AG04449 (cell line): Measurements from ENCODE around the gene CEACAM21.

Experiments
- CTCF ChIA-PET: fragments of 350-600 bp; formaldehyde crosslinking; extraction: SDS; loops from one replicate; lab custom pipeline; 2021; ENCODE audit warnings: antibody characterized with exemption; lab: Yijun Ruan, JAX
- POLR2A ChIA-PET: fragments of 400-600, 350-600 bp; formaldehyde crosslinking; extraction: SDS; loops from one replicate; lab custom pipeline; 2020; ENCODE audit warnings: antibody characterized with exemption, inconsistent platforms; lab: Yijun Ruan, JAX
- DNase-seq: peaks from one replicate; pipeline ENCODE4 v3.0.0-alpha.2; 2010; ENCODE audit warnings: low read depth, low spot score
- H3K4me3 ChIP-seq: 2 replicates; pipeline ENCODE4 v1.5.1; 2011; ENCODE audit warnings: low read depth, mild to moderate bottlenecking, control low read depth, low read length
- TF ChIP-seq, protein P1 (sequence below): IDR thresholded peaks from one replicate; pipeline ENCODE4 v1.5.1; 2011; ENCODE audit warnings: mild to moderate bottlenecking, moderate library complexity, low read length, control low read depth, inconsistent platforms; ENCODE audit not compliant: insufficient read depth; ENCODE audit errors: missing control alignments

CEACAM21 gene

DNA sequence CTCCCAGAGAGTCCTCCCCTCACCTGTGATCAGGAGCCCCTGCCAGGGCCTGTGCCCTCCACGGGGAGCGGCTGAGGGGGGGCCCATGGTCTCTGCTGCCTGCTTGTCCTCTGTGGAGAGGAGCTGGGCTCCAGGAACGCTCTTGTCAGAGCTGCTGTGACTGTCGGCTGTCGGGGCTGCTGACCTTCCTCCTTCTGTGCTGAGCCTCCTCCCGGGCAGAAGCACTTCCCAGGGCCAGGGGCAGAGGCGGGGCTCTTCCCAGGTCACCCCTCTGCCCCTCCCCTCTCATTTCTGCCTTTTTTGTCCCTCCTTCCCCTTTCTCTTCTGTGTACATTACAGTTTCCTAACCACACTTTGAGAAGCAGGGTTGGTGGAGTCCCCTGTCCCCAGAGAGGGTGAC is 50.9 kb downstream of the CEACAM21 start, which contains the start of gene CEACAM4:
Gene CEACAM4 (minus strand): TSS at position 198 of the 400 bp plus-strand sequence. CDS start 111 bp downstream, at position 87.
- TF ChIP-seq, protein P1, sequence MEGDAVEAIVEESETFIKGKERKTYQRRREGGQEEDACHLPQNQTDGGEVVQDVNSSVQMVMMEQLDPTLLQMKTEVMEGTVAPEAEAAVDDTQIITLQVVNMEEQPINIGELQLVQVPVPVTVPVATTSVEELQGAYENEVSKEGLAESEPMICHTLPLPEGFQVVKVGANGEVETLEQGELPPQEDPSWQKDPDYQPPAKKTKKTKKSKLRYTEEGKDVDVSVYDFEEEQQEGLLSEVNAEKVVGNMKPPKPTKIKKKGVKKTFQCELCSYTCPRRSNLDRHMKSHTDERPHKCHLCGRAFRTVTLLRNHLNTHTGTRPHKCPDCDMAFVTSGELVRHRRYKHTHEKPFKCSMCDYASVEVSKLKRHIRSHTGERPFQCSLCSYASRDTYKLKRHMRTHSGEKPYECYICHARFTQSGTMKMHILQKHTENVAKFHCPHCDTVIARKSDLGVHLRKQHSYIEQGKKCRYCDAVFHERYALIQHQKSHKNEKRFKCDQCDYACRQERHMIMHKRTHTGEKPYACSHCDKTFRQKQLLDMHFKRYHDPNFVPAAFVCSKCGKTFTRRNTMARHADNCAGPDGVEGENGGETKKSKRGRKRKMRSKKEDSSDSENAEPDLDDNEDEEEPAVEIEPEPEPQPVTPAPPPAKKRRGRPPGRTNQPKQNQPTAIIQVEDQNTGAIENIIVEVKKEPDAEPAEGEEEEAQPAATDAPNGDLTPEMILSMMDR = no peak
- no peak for DNase-seq
- CTCF ChIA-PET = no interaction called here
- POLR2A ChIA-PET = no interaction called here
- H3K4me3 ChIP-seq = no peak within 1 kb of the TSS

DNA sequence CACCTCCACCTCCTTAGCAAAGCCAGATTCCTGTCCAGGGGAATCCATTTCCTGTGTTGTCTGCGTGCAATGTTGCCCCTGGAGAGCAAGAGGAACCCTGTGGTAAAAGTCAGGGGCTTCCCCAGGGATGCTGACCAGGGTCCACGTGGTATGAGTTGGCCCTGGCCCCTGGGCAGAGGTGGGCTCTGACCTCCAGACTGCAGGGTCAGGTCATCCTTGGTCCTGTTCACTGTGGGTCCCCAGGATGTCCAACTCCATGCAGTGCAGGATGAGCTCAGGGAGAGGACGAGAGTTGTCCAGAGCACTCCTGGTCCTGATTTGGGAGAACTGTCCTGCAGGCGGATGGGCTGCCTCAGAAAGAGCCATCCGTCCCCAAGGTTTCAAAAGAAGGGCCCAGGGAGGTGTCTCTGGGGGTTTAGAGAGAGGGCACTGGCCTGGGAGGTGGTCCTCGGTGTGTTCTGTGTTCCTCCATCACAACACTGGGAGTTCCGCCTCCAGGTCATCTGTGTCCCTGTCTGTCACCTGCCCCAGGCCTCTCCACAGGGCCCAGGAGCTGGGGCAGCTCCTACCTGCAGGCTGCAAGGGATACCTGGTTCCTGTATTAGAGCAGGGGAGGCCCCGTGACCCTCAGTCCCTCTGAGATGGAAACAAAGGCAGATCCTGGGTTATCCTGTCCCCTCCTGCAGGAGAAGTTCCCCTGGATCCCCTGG is 52.2 kb downstream of the CEACAM21 start:
- no peak for DNase-seq
- TF ChIP-seq, protein P1 = no peak
- POLR2A ChIA-PET = no interaction called here
- no peak overlapping the region for H3K4me3 ChIP-seq
- CTCF ChIA-PET = no interaction called here
